BLaER1 treated with 17β-estradiol and CSF1 and Interleukin-3, amounts not matched to agents 10 nM and 100 nM (cell line): ENCODE measurements around the gene ANKRD16.
"Not testable (repeated sequence)": the region's sequence is repeated elsewhere in the genome, so short reads cannot be mapped to it uniquely, and the experiment has no call there.

Experiments used
- H3K27ac ChIP-seq, 11 experiments: shearing (Covaris generic); formaldehyde crosslinking; 2 replicates each; pipeline ENCODE4 v1.8.1; 2022
- H3K27me3 ChIP-seq, 11 experiments: shearing (Covaris generic); formaldehyde crosslinking; 2 replicates each; pipeline ENCODE4 v1.8.1; 2022
- H3K36me3 ChIP-seq, 11 experiments: shearing (Covaris generic); formaldehyde crosslinking; 2 replicates each; pipeline ENCODE4 v1.8.1; 2022
- H3K4me1 ChIP-seq, 10 experiments: shearing (Covaris generic); formaldehyde crosslinking; 2 replicates each; pipeline ENCODE4 v1.8.1; 2022
- H3K4me2 ChIP-seq, 11 experiments: shearing (Covaris generic); formaldehyde crosslinking; 2 replicates each; pipeline ENCODE4 v1.8.1; 2022
- H3K4me3 ChIP-seq, 10 experiments: shearing (Covaris generic); formaldehyde crosslinking; 2 replicates each; pipeline ENCODE4 v1.8.1; 2022
- H3K9ac ChIP-seq, 11 experiments: shearing (Covaris generic); formaldehyde crosslinking; 2 replicates each; pipeline ENCODE4 v1.8.1; 2022
- H3K9me3 ChIP-seq, 11 experiments: shearing (Covaris generic); formaldehyde crosslinking; replicated peaks in 1 of 11; 2 replicates each; pipeline ENCODE4 v1.8.1; 2022
- H4K20me1 ChIP-seq, 11 experiments: shearing (Covaris generic); formaldehyde crosslinking; 2 replicates each; pipeline ENCODE4 v1.8.1; 2022
- Cebpa-rat ChIP-seq, 11 experiments: shearing (Covaris generic); IDR thresholded peaks; 2 replicates each; pipeline ENCODE4 v1.8.1; 2022

The ANKRD16 gene

DNA sequence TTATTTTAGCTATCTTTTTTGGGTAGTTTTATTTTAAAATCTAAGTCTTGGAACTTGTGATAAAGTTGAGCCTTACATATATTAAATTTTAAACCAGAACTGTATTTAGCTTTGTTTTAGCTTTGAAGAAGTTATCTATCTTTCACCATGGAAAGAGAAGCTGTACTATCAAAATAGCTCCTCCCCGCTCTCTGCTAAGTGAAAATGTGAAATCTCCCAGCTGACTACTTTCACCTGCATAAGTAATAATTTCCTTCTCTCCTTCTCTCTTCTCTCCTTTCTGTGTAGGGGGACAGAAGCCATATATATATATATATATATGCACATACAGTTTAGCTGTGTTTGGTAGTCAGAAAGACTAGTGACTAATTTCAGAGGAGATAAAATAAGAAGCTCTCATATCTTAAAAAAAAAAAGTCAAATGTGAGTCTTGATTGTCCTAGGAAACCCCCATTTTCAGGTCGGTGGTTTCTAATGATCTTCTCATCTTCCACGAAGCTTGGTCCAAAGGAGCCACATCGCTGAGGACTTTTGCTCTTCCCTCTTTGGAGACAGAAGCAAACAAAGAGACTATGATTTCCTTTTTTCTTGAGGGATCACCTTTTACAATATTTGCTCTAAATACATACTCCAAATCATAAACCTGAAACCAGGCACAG is 45.9 kb downstream of the ANKRD16 start:
- H3K9ac ChIP-seq = no peak overlapping the region
- no peak overlapping the region for H3K27ac ChIP-seq
- H3K4me2 ChIP-seq = peak overlapping the region in 7 of 11 experiments; percentile 0 to 45 (median 32); a peak in 8 of 22 replicates

DNA sequence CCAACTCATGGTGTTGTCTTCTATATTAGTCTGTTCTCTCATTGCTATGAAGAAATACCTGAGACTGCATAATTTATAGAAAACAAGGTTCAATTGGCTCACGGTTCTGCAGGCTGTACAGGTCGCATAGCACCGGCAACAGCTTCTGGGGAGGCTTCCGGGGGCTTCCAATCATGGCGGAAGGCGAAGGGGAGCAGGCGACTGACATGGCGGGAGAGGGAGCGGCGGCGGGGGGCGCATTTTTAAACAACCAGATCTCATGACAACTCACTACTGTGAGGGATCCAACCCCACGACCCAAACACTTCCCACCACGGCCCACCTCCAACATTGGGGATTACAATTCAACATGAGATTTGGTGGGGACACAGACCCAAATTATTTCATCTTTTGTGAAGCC is 47.7 kb downstream of the ANKRD16 start:
- H3K36me3 ChIP-seq = no peaks in the 10 kb centered on the region
- no peaks in the 10 kb centered on the region for H3K9me3 ChIP-seq
- peak overlapping the region in 1 of 11 experiments; percentile 85; a peak in 1 of 22 replicates for H3K9ac ChIP-seq
- peaks cover 0 to 5% (median 0%) of the 10 kb centered on the region in 11 experiments; a peak in 2 of 22 replicates for H3K27me3 ChIP-seq
- H4K20me1 ChIP-seq = no peaks in the 10 kb centered on the region
- H3K4me3 ChIP-seq = no peak overlapping the region
- TF ChIP-seq Cebpa-rat (IDR thresholded peaks at IDR 0.05) = no peak
- H3K4me1 ChIP-seq = peaks cover 31 to 86% (median 67%) of the 10 kb centered on the region in 10 experiments
- peak overlapping the region in 2 of 11 experiments; percentile 90 to 96; a peak in 3 of 22 replicates for H3K27ac ChIP-seq
- H3K4me2 ChIP-seq = peak overlapping the region in 8 of 11 experiments; percentile 82 to 98 (median 92); a peak in 15 of 22 replicates

More for the DNA sequence above, 45.9 kb downstream of the ANKRD16 start:
- no peaks in the 10 kb centered on the region for H4K20me1 ChIP-seq
- H3K27me3 ChIP-seq = peaks cover 0 to 5% (median 0%) of the 10 kb centered on the region in 11 experiments; a peak in 2 of 22 replicates
- H3K4me3 ChIP-seq = no peak overlapping the region
- H3K36me3 ChIP-seq = no peaks in the 10 kb centered on the region
- H3K4me1 ChIP-seq = peaks cover 35 to 74% (median 55%) of the 10 kb centered on the region in 10 experiments
- no peaks in the 10 kb centered on the region for H3K9me3 ChIP-seq
- no peak for TF ChIP-seq Cebpa-rat (IDR thresholded peaks at IDR 0.05)

- H3K4me2 ChIP-seq = peak overlapping the region; percentile 75 to 98 (median 89)
- H3K9ac ChIP-seq = peak overlapping the region; percentile 28 to 85 (median 77); a peak in 20 of 22 replicates
- H3K27me3 ChIP-seq = peaks cover 0 to 5% (median 0%) of the 10 kb centered on the region in 11 experiments; a peak in 2 of 22 replicates
- H3K27ac ChIP-seq = peak overlapping the region in 10 of 11 experiments; percentile 23 to 96 (median 86); a peak in 20 of 22 replicates
- no peak for TF ChIP-seq Cebpa-rat (IDR thresholded peaks at IDR 0.05)
- H3K4me3 ChIP-seq = peak overlapping the region; percentile 20 to 59 (median 53); a peak in 18 of 20 replicates
- H3K9me3 ChIP-seq = no peaks in the 10 kb centered on the region
- peaks cover 19 to 74% (median 58%) of the 10 kb centered on the region in 10 experiments for H3K4me1 ChIP-seq
- H3K36me3 ChIP-seq = no peaks in the 10 kb centered on the region
- no peaks in the 10 kb centered on the region for H4K20me1 ChIP-seq
Observed at GRCh38 chr10:5840314-5841307, 49.1 kb downstream of the ANKRD16 start.

DNA sequence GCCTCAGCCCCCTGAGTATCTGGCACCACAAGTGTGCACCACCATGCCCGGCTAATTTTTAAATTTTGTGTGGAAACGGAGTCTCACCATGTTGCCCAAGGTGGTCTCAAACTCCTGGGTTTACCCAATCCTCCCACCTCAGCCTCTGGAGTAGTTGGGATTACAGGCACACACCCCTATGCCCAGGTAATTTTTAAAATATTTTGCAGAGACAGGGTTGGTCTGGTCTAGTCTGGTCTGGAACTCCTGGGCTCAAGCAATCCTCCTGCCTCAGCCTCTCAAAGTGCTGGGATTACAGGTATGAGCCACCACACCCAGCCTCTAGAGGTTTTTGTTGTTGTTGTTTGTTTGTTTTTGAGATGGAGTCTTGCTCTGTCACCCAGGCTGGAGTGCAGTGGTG is 53.5 kb downstream of the ANKRD16 start:
- not testable (repeated sequence) for H3K9ac ChIP-seq, H3K27me3 ChIP-seq, H3K36me3 ChIP-seq, H3K27ac ChIP-seq, H3K4me3 ChIP-seq, H3K4me2 ChIP-seq, H4K20me1 ChIP-seq, H3K9me3 ChIP-seq
- H3K4me1 ChIP-seq = peaks cover 19 to 66% (median 56%) of the 10 kb centered on the region in 10 experiments

- Histone ChIP-seq H3K36me3 (no peaks in the 10 kb centered on the region), H3K27ac (no peak overlapping the region), H3K4me2 (no peak overlapping the region), H3K27me3 (no peaks in the 10 kb centered on the region), H3K4me1 (peaks cover 13 to 66% (median 56%) of the 10 kb centered on the region in 10 experiments), H4K20me1 (no peaks in the 10 kb centered on the region), H3K4me3 (no peak overlapping the region), H3K9me3 (no peaks in the 10 kb centered on the region), H3K9ac (no peak overlapping the region)
- TF ChIP-seq Cebpa-rat (IDR thresholded peaks at IDR 0.05) = no peak
Observed at GRCh38 chr10:5835446-5836095, 54.1 kb downstream of the ANKRD16 start.

GRCh38 chr10:5833814-5834213 is 55.9 kb downstream of the ANKRD16 start:
- no peaks in the 10 kb centered on the region for H3K36me3 ChIP-seq
- H3K4me1 ChIP-seq = peaks cover 0 to 67% (median 45%) of the 10 kb centered on the region in 10 experiments; a peak in 16 of 20 replicates
- no peaks in the 10 kb centered on the region for H3K27me3 ChIP-seq
- H3K9me3 ChIP-seq = no peaks in the 10 kb centered on the region
- H3K9ac ChIP-seq = no peak overlapping the region; a peak in 1 of 22 replicates
- no peak overlapping the region for H3K4me3 ChIP-seq
- no peaks in the 10 kb centered on the region for H4K20me1 ChIP-seq
- H3K4me2 ChIP-seq = peak overlapping the region; percentile 6 to 75 (median 35); a peak in 16 of 22 replicates
- no peak overlapping the region for H3K27ac ChIP-seq
- TF ChIP-seq Cebpa-rat (IDR thresholded peaks at IDR 0.05) = no peak

GRCh38 chr10:5832946-5833345 is 56.7 kb downstream of the ANKRD16 start:
- H3K27ac ChIP-seq = no peak overlapping the region
- H3K9ac ChIP-seq = no peak overlapping the region
- peak overlapping the region in 7 of 11 experiments; percentile 10 to 75 (median 48); a peak in 14 of 22 replicates for H3K4me2 ChIP-seq
- no peaks in the 10 kb centered on the region for H4K20me1 ChIP-seq
- no peaks in the 10 kb centered on the region for H3K27me3 ChIP-seq
- H3K4me3 ChIP-seq = no peak overlapping the region
- H3K4me1 ChIP-seq = peaks cover 0 to 66% (median 38%) of the 10 kb centered on the region in 10 experiments; a peak in 16 of 20 replicates
- H3K36me3 ChIP-seq = no peaks in the 10 kb centered on the region
- H3K9me3 ChIP-seq = no peaks in the 10 kb centered on the region
- no peak for TF ChIP-seq Cebpa-rat (IDR thresholded peaks at IDR 0.05)

DNA sequence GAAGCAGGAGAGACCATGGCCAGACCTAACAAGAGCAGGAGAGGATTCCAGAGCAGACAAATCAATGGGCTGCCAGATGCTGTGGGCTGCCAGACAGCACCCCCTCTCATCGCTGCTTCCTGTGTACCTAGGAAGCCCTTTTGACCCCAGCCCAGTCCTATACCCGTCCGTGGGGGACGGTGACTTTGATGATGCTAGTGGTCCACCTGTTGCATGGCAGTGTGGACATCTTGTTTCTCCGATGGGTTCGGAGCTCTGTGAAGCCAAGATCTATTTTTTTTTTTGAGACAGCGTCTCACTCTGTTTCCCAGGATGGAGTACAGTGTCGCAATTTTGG is 58.3 kb downstream of the ANKRD16 start:
- Histone ChIP-seq H3K4me2 (peak overlapping the region in 10 of 11 experiments; percentile 25 to 79 (median 60); a peak in 17 of 22 replicates), H3K36me3 (no peaks in the 10 kb centered on the region)
- TF ChIP-seq Cebpa-rat (IDR thresholded peaks at IDR 0.05) = no peak

More for the DNA sequence above, 58.3 kb downstream of the ANKRD16 start:
- H3K4me3 ChIP-seq = no peak overlapping the region
- H3K27ac ChIP-seq = peak overlapping the region in 5 of 11 experiments; percentile 23 to 62 (median 56); a peak in 7 of 22 replicates
- peak overlapping the region in 3 of 11 experiments; percentile 33 to 56 (median 49); a peak in 4 of 22 replicates for H3K9ac ChIP-seq
- no peaks in the 10 kb centered on the region for H3K9me3 ChIP-seq
- no peaks in the 10 kb centered on the region for H4K20me1 ChIP-seq
- peaks cover 0 to 62% (median 35%) of the 10 kb centered on the region in 10 experiments; a peak in 16 of 20 replicates for H3K4me1 ChIP-seq
- no peaks in the 10 kb centered on the region for H3K27me3 ChIP-seq
